ENCODE measurements around the gene GMEB2. TPM values are rescaled to one million over a fixed set of nuclear protein-coding genes. Genes with fewer than 3 reads are reported as not detected.
"Not testable (repeated sequence)": the region's sequence is repeated elsewhere in the genome, so short reads cannot be mapped to it uniquely, and the experiment has no call there.

Gene GMEB2
- total RNA-seq, 2 experiments from 2014 or later = 14.0 to 14.1 TPM

DNA sequence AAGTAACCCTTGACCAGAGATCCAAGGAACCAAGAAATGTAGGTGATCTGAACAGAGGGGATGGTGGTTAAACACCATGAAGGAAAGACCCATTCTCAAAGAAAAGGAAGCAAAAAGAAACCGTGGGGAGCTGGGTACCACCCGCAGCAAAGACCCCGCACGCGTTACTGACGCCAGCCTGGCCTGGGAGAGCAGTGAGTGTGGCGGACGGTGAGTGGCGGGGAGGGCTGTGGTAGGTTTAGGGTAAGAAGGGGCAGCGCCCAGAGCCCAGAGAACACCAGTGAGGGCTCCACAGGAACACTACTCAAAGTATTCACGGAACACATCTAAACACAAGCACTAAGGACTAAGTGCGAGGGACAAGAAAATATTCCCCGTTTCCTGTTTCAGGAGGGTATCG is 4.2 kb downstream of the GMEB2 start:
- no peak for ATAC-seq
- Mint-ChIP-seq H3K9me3 (ENCODE audit: low read depth) (no peaks in the 10 kb centered on the region), H3K4me3 (no peak overlapping the region), H3K36me3 (ENCODE audit: low read depth) (peaks cover 20% of the 10 kb centered on the region), H3K4me1 (peaks cover 15% of the 10 kb centered on the region), H3K27ac (no peak overlapping the region), H3K27me3 (no peaks in the 10 kb centered on the region)
- POLR2A ChIA-PET = no interaction called here
- CTCF ChIA-PET = no interaction called here
- intact Hi-C loops (cut with DNase I, micrococcal nuclease) = no loop called here
- no peak for DNase-seq

- Mint-ChIP-seq H3K27me3 (no peaks in the 10 kb centered on the region), H3K27ac (no peak overlapping the region), H3K36me3 (ENCODE audit: low read depth) (peaks cover 22% of the 10 kb centered on the region), H3K4me1 (peaks cover 15% of the 10 kb centered on the region), H3K4me3 (no peak overlapping the region), H3K9me3 (ENCODE audit: low read depth) (no peaks in the 10 kb centered on the region)
- no peak for ATAC-seq
- ChIA-PET POLR2A (no interaction called here), CTCF (no interaction called here)
- intact Hi-C loops (cut with DNase I, micrococcal nuclease) = no loop called here
- no peak for DNase-seq
Observed at GRCh38 chr20:63622096-63622495, 4.8 kb downstream of the GMEB2 start.

DNA sequence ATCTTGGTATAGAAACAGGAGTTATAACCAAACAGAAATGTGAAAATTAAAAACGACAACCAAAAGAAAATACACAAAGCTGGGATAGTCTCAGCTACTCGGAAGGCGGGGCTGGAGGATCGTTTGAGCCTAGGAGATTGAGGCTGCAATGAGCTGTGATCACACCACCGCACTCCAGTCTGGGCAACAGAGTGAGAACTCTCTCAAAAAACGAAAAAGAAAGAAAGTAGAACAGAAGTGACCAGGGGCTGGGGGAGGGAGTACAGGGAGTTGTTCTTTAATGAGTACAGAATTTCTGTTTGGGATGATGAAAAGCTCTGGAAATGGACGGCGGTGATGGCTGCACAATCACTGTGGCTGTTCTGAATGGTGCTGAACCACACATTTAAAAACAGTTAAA is 5.9 kb downstream of the GMEB2 start:
- Mint-ChIP-seq H3K36me3 (ENCODE audit: low read depth) (peaks cover 29% of the 10 kb centered on the region), H3K9me3 (ENCODE audit: low read depth) (no peaks in the 10 kb centered on the region), H3K27ac (no peak overlapping the region), H3K27me3 (no peaks in the 10 kb centered on the region), H3K4me3 (no peak overlapping the region), H3K4me1 (peaks cover 15% of the 10 kb centered on the region)
- ATAC-seq (no peak), DNase-seq (no peak)
- ChIA-PET CTCF (interaction anchor here (0.9 kb wide), 1 partner anchor 39 kb away, joined by 5 read pairs; no protein-coding TSS in a partner anchor), POLR2A (no interaction called here)
- intact Hi-C loops (cut with DNase I, micrococcal nuclease) = no loop called here

DNA sequence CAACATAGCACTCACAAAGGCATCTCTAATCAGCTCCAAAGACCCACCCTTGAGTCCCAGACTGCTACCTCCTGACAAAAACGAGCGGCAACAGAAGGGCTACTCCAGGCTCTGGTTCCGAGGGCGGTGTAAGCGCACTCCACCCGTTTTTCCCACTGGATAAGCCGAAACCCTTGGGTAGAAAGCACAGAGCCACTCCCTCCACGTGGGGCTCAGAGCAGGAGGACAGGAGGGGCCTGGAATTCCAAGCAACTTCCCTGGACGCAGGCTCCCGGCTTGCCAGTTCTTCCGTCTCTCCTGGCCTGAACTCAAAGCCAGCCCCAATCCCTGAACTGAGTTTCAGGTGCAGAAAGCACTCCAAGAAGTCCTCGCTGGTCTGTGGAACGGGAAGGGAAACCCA is 7.4 kb downstream of the GMEB2 start:
- Mint-ChIP-seq H3K4me3 (no peak overlapping the region), H3K4me1 (peaks cover 11% of the 10 kb centered on the region), H3K27me3 (no peaks in the 10 kb centered on the region), H3K36me3 (ENCODE audit: low read depth) (peaks cover 39% of the 10 kb centered on the region), H3K27ac (no peak overlapping the region), H3K9me3 (ENCODE audit: low read depth) (no peaks in the 10 kb centered on the region)
- ChIA-PET POLR2A (no interaction called here), CTCF (no interaction called here)
- no peak for ATAC-seq
- DNase-seq = no peak
- intact Hi-C loops (cut with DNase I, micrococcal nuclease) = no loop called here

GRCh38 chr20:63619086-63619485 is 7.8 kb downstream of the GMEB2 start:
- Mint-ChIP-seq H3K27me3 (no peaks in the 10 kb centered on the region), H3K36me3 (ENCODE audit: low read depth) (peaks cover 37% of the 10 kb centered on the region), H3K4me1 (peaks cover 9% of the 10 kb centered on the region), H3K4me3 (no peak overlapping the region), H3K27ac (no peak overlapping the region), H3K9me3 (ENCODE audit: low read depth) (no peaks in the 10 kb centered on the region)
- CTCF ChIA-PET = no interaction called here
- intact Hi-C loops (cut with DNase I, micrococcal nuclease) = no loop called here
- DNase-seq (no peak), ATAC-seq (no peak)
- POLR2A ChIA-PET = no interaction called here

GRCh38 chr20:63618291-63618980 is 8.5 kb downstream of the GMEB2 start:
- H3K4me1 Mint-ChIP-seq = peaks cover 9% of the 10 kb centered on the region
- H3K36me3 Mint-ChIP-seq (ENCODE audit: low read depth) = peaks cover 39% of the 10 kb centered on the region
- no peaks in the 10 kb centered on the region for H3K27me3 Mint-ChIP-seq
- intact Hi-C loops (cut with DNase I, micrococcal nuclease) = no loop called here
- CTCF ChIA-PET = interaction anchor here (0.6 kb wide), 2 partner anchors 223 to 697 kb away, joined by 3 read pairs; no protein-coding TSS in a partner anchor
- H3K4me3 Mint-ChIP-seq = no peak overlapping the region
- POLR2A ChIA-PET = no interaction called here
- H3K27ac Mint-ChIP-seq = no peak overlapping the region
- H3K9me3 Mint-ChIP-seq (ENCODE audit: low read depth) = no peaks in the 10 kb centered on the region
- no peak for ATAC-seq
- no peak for DNase-seq

DNA sequence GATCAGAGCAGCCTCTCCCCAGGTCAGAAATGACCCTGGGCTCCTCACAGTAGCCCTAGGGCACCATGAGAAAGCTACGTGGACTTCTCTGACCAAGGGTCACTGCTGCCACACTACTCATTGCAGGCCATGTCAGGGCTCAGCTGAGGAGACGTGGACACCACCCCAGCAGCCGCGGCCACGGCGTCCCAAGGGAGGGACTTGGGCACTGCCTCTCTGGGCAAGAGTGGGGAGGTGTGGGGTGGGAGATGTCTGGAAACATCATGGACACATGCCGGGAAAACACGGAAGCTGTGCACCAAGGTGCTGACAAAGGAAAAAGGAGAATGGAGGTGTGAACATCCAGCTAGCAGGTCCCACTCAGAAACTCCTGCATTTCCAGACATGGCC is 9.0 kb downstream of the GMEB2 start:
- no peak for DNase-seq
- H3K9me3 Mint-ChIP-seq (ENCODE audit: low read depth) = no peaks in the 10 kb centered on the region
- no peak overlapping the region for H3K4me3 Mint-ChIP-seq
- peaks cover 8% of the 10 kb centered on the region for H3K4me1 Mint-ChIP-seq
- H3K27ac Mint-ChIP-seq = no peak overlapping the region
- ChIA-PET CTCF (interaction anchor here (0.6 kb wide), 1 partner anchor 223 kb away, joined by 3 read pairs; no protein-coding TSS in a partner anchor), POLR2A (no interaction called here)
- intact Hi-C loops (cut with DNase I, micrococcal nuclease) = no loop called here
- H3K27me3 Mint-ChIP-seq = no peaks in the 10 kb centered on the region
- no peak for ATAC-seq
- peaks cover 41% of the 10 kb centered on the region for H3K36me3 Mint-ChIP-seq (ENCODE audit: low read depth)

DNA sequence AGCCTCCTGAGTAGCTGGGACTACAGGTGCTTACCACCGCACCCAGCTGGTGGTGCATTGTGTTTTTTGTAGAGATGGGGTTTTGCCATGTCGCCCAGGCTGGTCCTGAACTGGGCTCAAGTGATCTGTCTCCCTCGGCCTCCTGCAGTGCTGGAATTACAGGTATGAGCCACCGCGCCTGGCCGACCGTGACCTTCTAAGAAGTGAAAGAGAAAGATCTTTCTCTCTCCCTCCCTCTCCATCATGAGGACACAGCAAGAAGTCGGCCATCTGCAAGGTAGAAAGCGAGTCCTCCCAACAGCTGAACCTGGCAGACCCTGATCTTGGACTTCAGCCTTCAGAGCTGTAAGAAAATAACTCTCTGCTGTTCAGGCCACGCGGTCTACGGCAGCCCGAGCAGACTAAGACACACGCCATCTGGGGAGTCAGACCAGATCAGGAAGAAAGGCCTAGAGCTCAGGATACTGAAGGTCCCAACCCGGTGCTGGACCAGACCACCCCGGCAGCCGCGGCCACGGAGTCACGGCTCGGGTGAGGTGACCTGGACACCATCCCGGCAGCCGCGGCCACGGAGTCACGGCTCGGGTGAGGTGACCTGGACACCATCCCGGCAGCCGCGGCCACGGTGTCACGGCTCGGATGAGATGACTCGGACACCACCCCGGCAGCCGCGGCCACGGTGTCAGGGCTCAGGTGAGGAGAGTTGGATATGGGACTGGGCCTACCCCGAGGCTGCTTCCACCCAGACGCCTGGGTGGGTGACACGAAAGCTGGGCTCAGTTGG is 9.6 kb downstream of the GMEB2 start:
- no peak overlapping the region for H3K4me3 Mint-ChIP-seq
- H3K27ac Mint-ChIP-seq = no peak overlapping the region
- H3K36me3 Mint-ChIP-seq (ENCODE audit: low read depth) = peaks cover 37% of the 10 kb centered on the region
- intact Hi-C loops (cut with DNase I, micrococcal nuclease) = no loop called here
- DNase-seq (no peak), ATAC-seq (no peak)
- H3K9me3 Mint-ChIP-seq (ENCODE audit: low read depth) = no peaks in the 10 kb centered on the region
- ChIA-PET POLR2A (interaction anchor here (0.7 kb wide), 1 partner anchor 50 kb away, joined by 3 read pairs; no protein-coding TSS in a partner anchor), CTCF (no interaction called here)
- H3K27me3 Mint-ChIP-seq = no peaks in the 10 kb centered on the region
- peaks cover 5% of the 10 kb centered on the region for H3K4me1 Mint-ChIP-seq

- H3K4me3 Mint-ChIP-seq; H3K4me1 Mint-ChIP-seq; ATAC-seq; POLR2A ChIA-PET; H3K27me3 Mint-ChIP-seq; H3K27ac Mint-ChIP-seq; H3K9me3 Mint-ChIP-seq (ENCODE audit: low read depth); DNase-seq; intact Hi-C loops (cut with DNase I, micrococcal nuclease): not testable (repeated sequence)
- H3K36me3 Mint-ChIP-seq (ENCODE audit: low read depth) = peaks cover 37% of the 10 kb centered on the region
- CTCF ChIA-PET = interaction anchor here (0.6 kb wide), 1 partner anchor 160 kb away, joined by 3 read pairs; no protein-coding TSS in a partner anchor
Observed at GRCh38 chr20:63613863-63614594, 12.9 kb downstream of the GMEB2 start.

DNA sequence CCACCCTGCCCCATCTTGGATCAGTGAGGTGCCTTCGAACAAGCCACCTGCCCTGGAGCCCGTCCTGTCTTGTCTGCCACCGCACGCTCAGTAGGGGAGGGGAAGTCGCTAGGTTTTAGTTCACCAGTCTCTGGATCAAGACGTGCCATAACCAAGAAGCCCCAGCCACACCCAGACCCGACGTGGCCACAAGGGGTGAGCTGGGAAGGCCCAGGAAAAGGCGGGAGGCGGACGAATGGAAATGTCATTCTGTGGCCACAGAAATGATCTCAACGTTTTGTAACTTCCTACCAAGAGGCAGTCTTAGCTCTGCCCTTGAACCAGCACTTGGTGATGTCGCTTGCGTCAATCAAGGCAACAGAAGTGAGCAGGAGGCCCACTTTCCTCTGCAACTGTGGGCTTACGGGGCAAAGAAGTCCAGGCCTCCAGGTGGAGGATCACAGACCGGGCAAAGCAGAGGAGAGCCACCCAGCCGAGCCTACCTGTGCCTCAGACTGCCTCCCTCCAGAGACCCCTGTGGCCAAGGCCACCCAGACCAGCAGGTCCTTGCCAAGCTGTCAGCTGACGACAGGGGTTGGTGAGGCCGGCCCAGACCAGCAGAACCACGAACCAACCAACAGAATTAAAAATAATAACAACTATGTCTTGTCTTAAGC is 14.5 kb downstream of the GMEB2 start:
- DNase-seq (no peak), ATAC-seq (no peak)
- Mint-ChIP-seq H3K27me3 (no peaks in the 10 kb centered on the region), H3K36me3 (ENCODE audit: low read depth) (peaks cover 29% of the 10 kb centered on the region), H3K9me3 (ENCODE audit: low read depth) (no peaks in the 10 kb centered on the region), H3K4me3 (no peak overlapping the region), H3K4me1 (no peaks in the 10 kb centered on the region), H3K27ac (no peak overlapping the region)
- POLR2A ChIA-PET = no interaction called here
- CTCF ChIA-PET = interaction anchor here (0.7 kb wide), 2 partner anchors 9 to 56 kb away, joined by 3 read pairs; no protein-coding TSS in a partner anchor
- intact Hi-C loops (cut with DNase I, micrococcal nuclease) = no loop called here

DNA sequence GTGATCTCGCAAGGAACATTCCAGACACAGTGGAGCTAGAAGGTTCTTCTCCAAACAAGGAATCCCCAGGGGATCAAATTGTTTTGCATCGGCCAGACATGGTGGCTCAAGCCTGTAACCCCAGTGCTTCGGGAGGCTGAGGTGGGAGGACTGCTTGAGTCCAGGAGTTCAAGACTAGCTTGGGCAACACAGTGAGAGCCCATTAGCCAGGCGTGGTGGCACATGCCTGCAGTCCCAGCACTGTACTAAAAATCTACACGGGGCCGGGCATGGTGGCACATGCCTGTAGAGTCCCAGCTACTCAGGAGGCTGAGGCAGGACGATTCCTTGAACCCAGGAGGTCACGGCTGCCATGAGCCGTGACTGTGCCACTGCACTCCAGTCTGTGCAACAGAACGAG is 15.3 kb downstream of the GMEB2 start:
- Mint-ChIP-seq H3K4me3 (no peak overlapping the region), H3K4me1 (peaks cover 4% of the 10 kb centered on the region), H3K27ac (no peak overlapping the region), H3K36me3 (ENCODE audit: low read depth) (peaks cover 27% of the 10 kb centered on the region), H3K27me3 (no peaks in the 10 kb centered on the region), H3K9me3 (ENCODE audit: low read depth) (no peaks in the 10 kb centered on the region)
- intact Hi-C loops (cut with DNase I, micrococcal nuclease) = no loop called here
- POLR2A ChIA-PET = no interaction called here
- ATAC-seq (no peak), DNase-seq (no peak)
- CTCF ChIA-PET = no interaction called here

All from activated CD4-positive, alpha-beta T cell treated with anti-CD3 and anti-CD28 coated beads for 36 hours (primary cell).